GM10266 (cell line): ENCODE measurements around the gene GALNT14.

ENCODE experiments used
- DNase-seq: peaks from one replicate; pipeline ENCODE4 v3.0.0; 2012; ENCODE audit errors: extremely low spot score
- CTCF ChIP-seq: IDR thresholded peaks from 2 replicates; pipeline ENCODE4 v1.5.1; 2012; ENCODE audit warnings: mild to moderate bottlenecking, low read depth; ENCODE audit not compliant: control insufficient read depth, insufficient read depth; ENCODE audit errors: missing control alignments

The GALNT14 gene

GRCh38 chr2:31107591-31108300, 30.5 kb downstream of the GALNT14 start:
- no peak for DNase-seq
- TF ChIP-seq CTCF: no peak

- no peak for DNase-seq
- TF ChIP-seq CTCF: no peak
Observed at GRCh38 chr2:31101701-31102100, 36.5 kb downstream of the GALNT14 start.

- DNase-seq: no peak
- TF ChIP-seq CTCF: no peak
Observed at GRCh38 chr2:31097962-31098613, 40.2 kb downstream of the GALNT14 start.

GRCh38 chr2:31090188-31090587, 48.1 kb downstream of the GALNT14 start:
- TF ChIP-seq CTCF: no peak
- DNase-seq: no peak

- TF ChIP-seq CTCF: no peak
- DNase-seq: no peak
Observed at GRCh38 chr2:31089645-31090044, 48.6 kb downstream of the GALNT14 start.

- no peak for TF ChIP-seq CTCF
- no peak for DNase-seq
Observed at GRCh38 chr2:31088504-31089195, 49.6 kb downstream of the GALNT14 start.

- DNase-seq: no peak
- no peak for TF ChIP-seq CTCF
Observed at GRCh38 chr2:31087491-31087890, 50.7 kb downstream of the GALNT14 start.
